Liver (tissue), 9 donors: ENCODE results near the gene LRMDA. TPM values are rescaled to one million over a fixed set of nuclear protein-coding genes. Genes with fewer than 3 reads are reported as not detected.

Experiments used
- DNase-seq: peaks from one replicate; pipeline ENCODE4 v3.0.0-alpha.2; 2017; ENCODE audit warnings: low spot score
- H3K27ac ChIP-seq, 2 donors: one replicate each; pipeline ENCODE4 v1.7.0; 2013; ENCODE audit warnings: inconsistent platforms in 2 of 2, low read length in 2 of 2, control low read depth in 1 of 2, low read depth in 1 of 2, mild to moderate bottlenecking in 1 of 2
- H3K27me3 ChIP-seq, 4 donors: one replicate each; pipeline versions ENCODE4 v1.6.1 to v1.7.0; 2013; ENCODE audit warnings: low read length in 3 of 4, inconsistent platforms in 1 of 4, mild to moderate bottlenecking in 1 of 4, moderate library complexity in 1 of 4; ENCODE audit not compliant: control insufficient read depth in 4 of 4, insufficient read depth in 4 of 4
- H3K36me3 ChIP-seq, 4 donors: one replicate each; pipeline versions ENCODE4 v1.6.1 to v1.7.0; 2013; ENCODE audit warnings: low read length in 3 of 4, mild to moderate bottlenecking in 3 of 4, low read depth in 1 of 4, moderate library complexity in 1 of 4; ENCODE audit not compliant: control insufficient read depth in 4 of 4, insufficient read depth in 3 of 4
- H3K4me1 ChIP-seq, 4 donors: one replicate each; pipeline versions ENCODE4 v1.6.1 to v1.7.0; 2013; ENCODE audit warnings: low read length in 3 of 4, mild to moderate bottlenecking in 3 of 4, moderate library complexity in 1 of 4; ENCODE audit not compliant: control insufficient read depth in 4 of 4, insufficient read depth in 4 of 4
- H3K4me3 ChIP-seq, 3 donors: one replicate each; pipeline versions ENCODE4 v1.6.1 to v1.7.0; 2013; ENCODE audit warnings: low read length in 3 of 3, control low read depth in 1 of 3, low read depth in 1 of 3, mild to moderate bottlenecking in 1 of 3
- H3K9ac ChIP-seq, 2 donors: one replicate each; pipeline ENCODE4 v1.7.0; 2013; ENCODE audit warnings: low read length in 2 of 2, mild to moderate bottlenecking in 2 of 2, moderate library complexity in 2 of 2, control low read depth in 1 of 2, low read depth in 1 of 2
- H3K9me3 ChIP-seq, 4 donors: one replicate each; pipeline versions ENCODE4 v1.6.1 to v1.7.0; 2013; ENCODE audit warnings: low read length in 3 of 4; ENCODE audit not compliant: control insufficient read depth in 4 of 4
- EGR1 ChIP-seq, 2 donors: IDR thresholded peaks; 2 replicates each; pipeline ENCODE4 v1.6.1; 2016 to 2018; ENCODE audit warnings: antibody characterized with exemption in 2 of 2, low read depth in 2 of 2
- FOXA1 ChIP-seq: IDR thresholded peaks from 2 replicates; pipeline ENCODE4 v1.6.1; 2016; ENCODE audit warnings: antibody characterized with exemption
- FOXA2 ChIP-seq: IDR thresholded peaks from 2 replicates; pipeline ENCODE4 v1.6.1; 2016; ENCODE audit warnings: antibody characterized with exemption
- GABPA ChIP-seq, 2 donors: IDR thresholded peaks in 1 of 2; conservative IDR thresholded peaks in 1 of 2; 2 replicates each; pipeline ENCODE4 v1.6.1; 2016; ENCODE audit warnings: antibody characterized with exemption in 2 of 2, mild to moderate bottlenecking in 1 of 2, moderate library complexity in 1 of 2
- HNF4A ChIP-seq, 2 donors: conservative IDR thresholded peaks; 2 replicates each; pipeline ENCODE4 v1.6.1; 2016; ENCODE audit warnings: antibody characterized with exemption in 2 of 2, mild to moderate bottlenecking in 2 of 2
- HNF4G ChIP-seq: IDR thresholded peaks from 2 replicates; pipeline ENCODE4 v1.6.1; 2016; ENCODE audit warnings: antibody characterized with exemption
- JUND ChIP-seq, 2 donors: IDR thresholded peaks; 2 replicates each; pipeline ENCODE4 v1.6.1; 2016; ENCODE audit warnings: antibody characterized with exemption in 2 of 2
- NR2F2 ChIP-seq: IDR thresholded peaks from 2 replicates; pipeline ENCODE4 v1.6.1; 2016; ENCODE audit warnings: antibody characterized with exemption
- RAD21 ChIP-seq, 2 donors: IDR thresholded peaks; 2 replicates each; pipeline ENCODE4 v1.6.1; 2016; ENCODE audit warnings: antibody characterized with exemption in 2 of 2, mild to moderate bottlenecking in 2 of 2
- RXRA ChIP-seq, 2 donors: IDR thresholded peaks; 2 replicates each; pipeline ENCODE4 v1.6.1; 2017 to 2018; ENCODE audit warnings: antibody characterized with exemption in 2 of 2, mild to moderate bottlenecking in 1 of 2
- SP1 ChIP-seq: IDR thresholded peaks from 2 replicates; pipeline ENCODE4 v1.6.1; 2018; ENCODE audit warnings: antibody characterized with exemption, mild to moderate bottlenecking
- TAF1 ChIP-seq: conservative IDR thresholded peaks from 2 replicates; pipeline ENCODE4 v1.6.1; 2016; ENCODE audit warnings: antibody characterized with exemption, mild to moderate bottlenecking
- YY1 ChIP-seq: IDR thresholded peaks from 2 replicates; pipeline ENCODE4 v1.6.1; 2016; ENCODE audit warnings: antibody characterized with exemption, mild to moderate bottlenecking
- WGBS: extraction: QIAGEN DNeasy Blood & Tissue Kit; methylation state at CpG from one replicate; pipeline ENCODE4 v1.1.7; 2013; 5-methylcytosine and 5-hydroxymethylcytosine counted together
- polyA plus RNA-seq, 2 donors: library from polyadenylated mRNA; stranded (reverse) in 1 of 2; unstranded in 1 of 2; fragments of 200-250 nt in 1 of 2; fragments of >200 nt in 1 of 2; fragmentation: Nextera tagmentation in 1 of 2; extraction: Ambion mirVana in 1 of 2; gene quantifications; one replicate each; pipeline versions ENCODE4 v1.2.1 to v1.2.3, GENCODE V29; 2013 to 2015
- total RNA-seq, 2 donors: library from RNA; depleted of rRNA; stranded (reverse); fragments of >200 nt; gene quantifications; one replicate each; pipeline ENCODE4 v1.2.3, GENCODE V29; 2014
- TF ChIP-seq, protein P1 (sequence below): IDR thresholded peaks from 2 replicates; pipeline ENCODE4 v1.6.1; 2016; ENCODE audit warnings: antibody characterized with exemption, mild to moderate bottlenecking
- TF ChIP-seq, protein P2 (sequence below): IDR thresholded peaks from 2 replicates; pipeline ENCODE4 v1.6.1; 2016; ENCODE audit warnings: antibody characterized with exemption
- TF ChIP-seq, protein P3 (sequence below): fragments of 150-350 bp; IDR thresholded peaks from 2 replicates; pipeline ENCODE4 v1.5.1; 2017; ENCODE audit warnings: improper control_type of control experiment, low read depth, low read length; ENCODE audit not compliant: missing input control
- TF ChIP-seq, protein P4 (sequence below): IDR thresholded peaks from 2 replicates; pipeline ENCODE4 v1.6.1; 2016; ENCODE audit warnings: antibody characterized with exemption
- donor health status: healthy.
- donor health status: healthy.
- donor health status: healthy.
- donor health status: healthy.
- donor health status: healthy.

Gene LRMDA
- total and polyA plus RNA-seq, 4 donors, result 7.9 to 15.8 (median 11.3) TPM

DNA sequence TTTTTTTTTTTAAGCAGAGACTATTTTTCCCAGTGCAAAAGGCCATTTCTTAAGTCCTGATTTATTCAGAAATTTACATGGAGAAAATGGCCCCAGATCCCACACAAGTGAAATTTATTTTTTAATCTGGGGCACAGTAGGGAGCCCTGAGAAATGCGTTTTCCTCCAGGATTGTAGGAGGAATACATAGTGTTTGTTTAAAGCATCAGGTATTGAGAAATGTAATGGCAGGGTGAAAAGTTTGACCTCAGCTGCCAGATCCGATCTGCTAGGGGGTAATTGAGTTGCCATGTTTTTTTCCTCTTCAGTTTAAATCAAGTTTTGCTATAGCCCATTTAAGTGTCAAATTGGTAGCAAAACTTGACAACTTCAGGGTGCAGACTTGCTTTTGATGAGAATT, 110.0 kb downstream of the LRMDA start:
- Histone ChIP-seq H3K36me3 (no peaks in the 10 kb centered on the region), H3K9ac (no peak overlapping the region), H3K4me3 (no peak overlapping the region), H3K27me3 (no peaks in the 10 kb centered on the region), H3K9me3 (no peaks in the 10 kb centered on the region), H3K27ac (no peak overlapping the region), H3K4me1 (peaks cover 0 to 20% (median 6%) of the 10 kb centered on the region in 4 donors)
- DNase-seq, result no peak
- TF ChIP-seq, protein P1, sequence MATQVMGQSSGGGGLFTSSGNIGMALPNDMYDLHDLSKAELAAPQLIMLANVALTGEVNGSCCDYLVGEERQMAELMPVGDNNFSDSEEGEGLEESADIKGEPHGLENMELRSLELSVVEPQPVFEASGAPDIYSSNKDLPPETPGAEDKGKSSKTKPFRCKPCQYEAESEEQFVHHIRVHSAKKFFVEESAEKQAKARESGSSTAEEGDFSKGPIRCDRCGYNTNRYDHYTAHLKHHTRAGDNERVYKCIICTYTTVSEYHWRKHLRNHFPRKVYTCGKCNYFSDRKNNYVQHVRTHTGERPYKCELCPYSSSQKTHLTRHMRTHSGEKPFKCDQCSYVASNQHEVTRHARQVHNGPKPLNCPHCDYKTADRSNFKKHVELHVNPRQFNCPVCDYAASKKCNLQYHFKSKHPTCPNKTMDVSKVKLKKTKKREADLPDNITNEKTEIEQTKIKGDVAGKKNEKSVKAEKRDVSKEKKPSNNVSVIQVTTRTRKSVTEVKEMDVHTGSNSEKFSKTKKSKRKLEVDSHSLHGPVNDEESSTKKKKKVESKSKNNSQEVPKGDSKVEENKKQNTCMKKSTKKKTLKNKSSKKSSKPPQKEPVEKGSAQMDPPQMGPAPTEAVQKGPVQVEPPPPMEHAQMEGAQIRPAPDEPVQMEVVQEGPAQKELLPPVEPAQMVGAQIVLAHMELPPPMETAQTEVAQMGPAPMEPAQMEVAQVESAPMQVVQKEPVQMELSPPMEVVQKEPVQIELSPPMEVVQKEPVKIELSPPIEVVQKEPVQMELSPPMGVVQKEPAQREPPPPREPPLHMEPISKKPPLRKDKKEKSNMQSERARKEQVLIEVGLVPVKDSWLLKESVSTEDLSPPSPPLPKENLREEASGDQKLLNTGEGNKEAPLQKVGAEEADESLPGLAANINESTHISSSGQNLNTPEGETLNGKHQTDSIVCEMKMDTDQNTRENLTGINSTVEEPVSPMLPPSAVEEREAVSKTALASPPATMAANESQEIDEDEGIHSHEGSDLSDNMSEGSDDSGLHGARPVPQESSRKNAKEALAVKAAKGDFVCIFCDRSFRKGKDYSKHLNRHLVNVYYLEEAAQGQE, result no peak
- TF ChIP-seq YY1, result peak; percentile 29
- peak in 1 of 2 donors; percentile 27 for TF ChIP-seq RXRA (IDR thresholded peaks at IDR 0.05)
- WGBS, result 45% methylated on average over 2 of the region's 2 CpGs

DNA sequence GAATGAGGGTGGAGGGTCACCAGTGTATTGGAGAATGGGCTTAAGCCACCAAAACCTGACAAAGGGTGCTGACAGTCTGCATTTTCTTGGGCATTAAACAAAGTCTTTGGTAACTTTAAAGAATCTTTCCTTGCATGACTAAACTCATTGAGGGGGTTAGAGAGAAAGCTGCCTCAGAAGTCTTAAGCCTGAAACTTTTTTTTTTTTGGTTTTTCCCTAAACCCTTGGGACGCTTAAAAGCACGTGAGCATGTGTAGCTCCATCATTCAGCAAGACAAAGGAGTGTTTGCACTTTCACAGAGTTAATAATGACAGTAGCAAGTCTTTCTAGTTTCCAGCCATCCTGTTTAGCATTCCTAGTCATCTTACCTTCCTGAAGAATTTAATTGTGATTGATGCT, 110.7 kb downstream of the LRMDA start:
- TF ChIP-seq TAF1 (no peak), HNF4A (conservative IDR thresholded peaks at IDR 0.05) (no peak), SP1 (no peak), GABPA (IDR thresholded peaks at IDR 0.05 in 1 of 2, conservative IDR thresholded peaks at IDR 0.05 in 1 of 2) (no peak), RAD21 (IDR thresholded peaks at IDR 0.05) (no peak), EGR1 (IDR thresholded peaks at IDR 0.05; ENCODE audit: low read depth in 2 of 2) (no peak), RXRA (IDR thresholded peaks at IDR 0.05) (no peak), FOXA1 (no peak), FOXA2 (no peak), NR2F2 (no peak), JUND (IDR thresholded peaks at IDR 0.05) (no peak), YY1 (no peak), HNF4G (no peak)
- TF ChIP-seq, protein P2, sequence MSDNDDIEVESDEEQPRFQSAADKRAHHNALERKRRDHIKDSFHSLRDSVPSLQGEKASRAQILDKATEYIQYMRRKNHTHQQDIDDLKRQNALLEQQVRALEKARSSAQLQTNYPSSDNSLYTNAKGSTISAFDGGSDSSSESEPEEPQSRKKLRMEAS, result no peak
- TF ChIP-seq, protein P3, sequence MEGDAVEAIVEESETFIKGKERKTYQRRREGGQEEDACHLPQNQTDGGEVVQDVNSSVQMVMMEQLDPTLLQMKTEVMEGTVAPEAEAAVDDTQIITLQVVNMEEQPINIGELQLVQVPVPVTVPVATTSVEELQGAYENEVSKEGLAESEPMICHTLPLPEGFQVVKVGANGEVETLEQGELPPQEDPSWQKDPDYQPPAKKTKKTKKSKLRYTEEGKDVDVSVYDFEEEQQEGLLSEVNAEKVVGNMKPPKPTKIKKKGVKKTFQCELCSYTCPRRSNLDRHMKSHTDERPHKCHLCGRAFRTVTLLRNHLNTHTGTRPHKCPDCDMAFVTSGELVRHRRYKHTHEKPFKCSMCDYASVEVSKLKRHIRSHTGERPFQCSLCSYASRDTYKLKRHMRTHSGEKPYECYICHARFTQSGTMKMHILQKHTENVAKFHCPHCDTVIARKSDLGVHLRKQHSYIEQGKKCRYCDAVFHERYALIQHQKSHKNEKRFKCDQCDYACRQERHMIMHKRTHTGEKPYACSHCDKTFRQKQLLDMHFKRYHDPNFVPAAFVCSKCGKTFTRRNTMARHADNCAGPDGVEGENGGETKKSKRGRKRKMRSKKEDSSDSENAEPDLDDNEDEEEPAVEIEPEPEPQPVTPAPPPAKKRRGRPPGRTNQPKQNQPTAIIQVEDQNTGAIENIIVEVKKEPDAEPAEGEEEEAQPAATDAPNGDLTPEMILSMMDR, result no peak
- TF ChIP-seq, protein P4, sequence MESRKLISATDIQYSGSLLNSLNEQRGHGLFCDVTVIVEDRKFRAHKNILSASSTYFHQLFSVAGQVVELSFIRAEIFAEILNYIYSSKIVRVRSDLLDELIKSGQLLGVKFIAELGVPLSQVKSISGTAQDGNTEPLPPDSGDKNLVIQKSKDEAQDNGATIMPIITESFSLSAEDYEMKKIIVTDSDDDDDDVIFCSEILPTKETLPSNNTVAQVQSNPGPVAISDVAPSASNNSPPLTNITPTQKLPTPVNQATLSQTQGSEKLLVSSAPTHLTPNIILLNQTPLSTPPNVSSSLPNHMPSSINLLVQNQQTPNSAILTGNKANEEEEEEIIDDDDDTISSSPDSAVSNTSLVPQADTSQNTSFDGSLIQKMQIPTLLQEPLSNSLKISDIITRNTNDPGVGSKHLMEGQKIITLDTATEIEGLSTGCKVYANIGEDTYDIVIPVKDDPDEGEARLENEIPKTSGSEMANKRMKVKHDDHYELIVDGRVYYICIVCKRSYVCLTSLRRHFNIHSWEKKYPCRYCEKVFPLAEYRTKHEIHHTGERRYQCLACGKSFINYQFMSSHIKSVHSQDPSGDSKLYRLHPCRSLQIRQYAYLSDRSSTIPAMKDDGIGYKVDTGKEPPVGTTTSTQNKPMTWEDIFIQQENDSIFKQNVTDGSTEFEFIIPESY, result no peak
- TF ChIP-seq, protein P1, result no peak
- H3K27me3 ChIP-seq, result no peaks in the 10 kb centered on the region
- WGBS, result 97% methylated on average over 2 of the region's 2 CpGs
- DNase-seq, result no peak
- no peak overlapping the region for H3K4me3 ChIP-seq
- no peak overlapping the region for H3K9ac ChIP-seq
- peaks cover 0 to 20% (median 6%) of the 10 kb centered on the region in 4 donors for H3K4me1 ChIP-seq
- no peaks in the 10 kb centered on the region for H3K9me3 ChIP-seq
- H3K27ac ChIP-seq, result no peak overlapping the region
- no peaks in the 10 kb centered on the region for H3K36me3 ChIP-seq
